Effector CD4-positive, alpha-beta T cell (primary cell): ENCODE results near the gene CPAMD8.
"Not testable (repeated sequence)": the region's sequence is repeated elsewhere in the genome, so short reads cannot be mapped to it uniquely, and the experiment has no call there.

ENCODE experiments used
- DNase-seq: peaks from one replicate; pipeline ENCODE4 v3.0.0-alpha.2; 2020

The CPAMD8 gene

GRCh38 chr19:17037966-17038500 lies 11.4 kb upstream of the CPAMD8 start:
- DNase-seq, result no peak

- no peak for DNase-seq
Observed at GRCh38 chr19:17037184-17037583, 10.6 kb upstream of the CPAMD8 start.

GRCh38 chr19:17036640-17037039 lies 10.0 kb upstream of the CPAMD8 start:
- no peak for DNase-seq

GRCh38 chr19:17035842-17036424 lies 9.3 kb upstream of the CPAMD8 start:
- DNase-seq, result no peak

GRCh38 chr19:17031741-17032140 lies 5.1 kb upstream of the CPAMD8 start:
- DNase-seq, result no peak

GRCh38 chr19:17027535-17027975 lies 945 bp upstream of the CPAMD8 start:
- no peak for DNase-seq

GRCh38 chr19:17025991-17026658 lies 485 bp downstream of the CPAMD8 start:
- no peak for DNase-seq

GRCh38 chr19:17025361-17025760 lies 1.2 kb downstream of the CPAMD8 start:
- DNase-seq, result no peak

GRCh38 chr19:17024941-17025340 lies 1.7 kb downstream of the CPAMD8 start:
- not testable (repeated sequence) for DNase-seq

GRCh38 chr19:17023805-17024204 lies 2.8 kb downstream of the CPAMD8 start:
- no peak for DNase-seq

GRCh38 chr19:17022738-17023137 lies 3.9 kb downstream of the CPAMD8 start:
- DNase-seq, result no peak

GRCh38 chr19:17021793-17022590 lies 4.6 kb downstream of the CPAMD8 start:
- DNase-seq, result no peak

- no peak for DNase-seq
Observed at GRCh38 chr19:17021328-17021727, 5.3 kb downstream of the CPAMD8 start.

GRCh38 chr19:17020823-17021222 lies 5.8 kb downstream of the CPAMD8 start:
- no peak for DNase-seq

GRCh38 chr19:17020385-17020784 lies 6.2 kb downstream of the CPAMD8 start:
- DNase-seq, result no peak

GRCh38 chr19:17014212-17014861 lies 12.3 kb downstream of the CPAMD8 start:
- DNase-seq, result not testable (repeated sequence)

- no peak for DNase-seq
Observed at GRCh38 chr19:17011485-17011884, 15.1 kb downstream of the CPAMD8 start.

GRCh38 chr19:17006579-17006978 lies 20.0 kb downstream of the CPAMD8 start:
- no peak for DNase-seq

- no peak for DNase-seq
Observed at GRCh38 chr19:17005000-17005399, 21.6 kb downstream of the CPAMD8 start.

GRCh38 chr19:17004386-17004785 lies 22.2 kb downstream of the CPAMD8 start:
- DNase-seq, result no peak

GRCh38 chr19:17002455-17002854 lies 24.2 kb downstream of the CPAMD8 start:
- DNase-seq, result no peak

GRCh38 chr19:17001603-17002183 lies 24.9 kb downstream of the CPAMD8 start:
- peak; percentile 58 for DNase-seq
